OCI-LY3 (cell line): ENCODE data around the gene CD300LB.

Experiments used
- H2AFZ ChIP-seq: fragments of 200-600, 300-600 bp; shearing (Covaris generic); 2 replicates; pipeline ENCODE4 v1.6.0; 2014; ENCODE audit warnings: antibody characterized with exemption, low read depth, low read length
- H3K27ac ChIP-seq: fragments of 200-600, 300-600 bp; sonication (generic); 2 replicates; pipeline ENCODE4 v1.5.1; 2014; ENCODE audit warnings: mild to moderate bottlenecking, low read length, moderate library complexity, mixed read lengths
- H3K27me3 ChIP-seq: fragments of 200-600, 300-600 bp; sonication (generic); 2 replicates; pipeline ENCODE4 v1.6.1; 2014; ENCODE audit warnings: low read depth, low read length, mixed read lengths
- H3K36me3 ChIP-seq: fragments of 200-600, 300-600 bp; sonication (generic); replicated peaks from 2 replicates; pipeline ENCODE3; 2014; ENCODE audit warnings: low read depth, low read length, mixed read lengths
- H3K4me1 ChIP-seq: fragments of 300-600, 200-600 bp; sonication (generic); 2 replicates; pipeline ENCODE4 v1.6.1; 2014; ENCODE audit warnings: low read length, mixed read lengths
- H3K4me2 ChIP-seq: fragments of 200-600, 300-600 bp; sonication (generic); 2 replicates; pipeline ENCODE4 v1.6.1; 2014; ENCODE audit warnings: low read length, mixed read lengths
- H3K4me3 ChIP-seq: fragments of 300-600, 200-600 bp; sonication (generic); 2 replicates; pipeline ENCODE4 v1.5.1; 2014; ENCODE audit warnings: antibody characterized with exemption, mild to moderate bottlenecking, low read length, moderate library complexity
- H3K79me2 ChIP-seq: fragments of 300-600, 200-600 bp; shearing (Covaris generic); 2 replicates; pipeline ENCODE4 v1.6.1; 2014; ENCODE audit warnings: mild to moderate bottlenecking, low read length, mixed read lengths
- H3K9ac ChIP-seq: fragments of 300-600, 200-600 bp; shearing (Covaris generic); 2 replicates; pipeline ENCODE4 v1.6.0; 2014; ENCODE audit warnings: mild to moderate bottlenecking, low read length, moderate library complexity
- H3K9me3 ChIP-seq: fragments of 200-600, 300-600 bp; shearing (Covaris generic); 2 replicates; pipeline ENCODE4 v1.6.1; 2014; ENCODE audit warnings: low read length, mixed read lengths; ENCODE audit not compliant: insufficient read depth
- H4K20me1 ChIP-seq: fragments of 200-600, 300-600 bp; sonication (generic); 2 replicates; pipeline ENCODE4 v1.6.1; 2016; ENCODE audit warnings: low read length, mixed read lengths; ENCODE audit not compliant: insufficient read depth
- EZH2phosphoT487 ChIP-seq: fragments of 200-600 bp; shearing (Covaris generic); IDR thresholded peaks from 2 replicates; pipeline ENCODE4 v1.6.1; 2018; ENCODE audit warnings: antibody characterized with exemption, mixed run types, low read depth
- TF ChIP-seq, protein P1 (sequence below): fragments of 200-600, 300-600 bp; sonication (generic); IDR thresholded peaks from 2 replicates; pipeline ENCODE4 v1.5.1; 2014; ENCODE audit warnings: antibody characterized with exemption, low read length, low read depth

Gene CD300LB

DNA sequence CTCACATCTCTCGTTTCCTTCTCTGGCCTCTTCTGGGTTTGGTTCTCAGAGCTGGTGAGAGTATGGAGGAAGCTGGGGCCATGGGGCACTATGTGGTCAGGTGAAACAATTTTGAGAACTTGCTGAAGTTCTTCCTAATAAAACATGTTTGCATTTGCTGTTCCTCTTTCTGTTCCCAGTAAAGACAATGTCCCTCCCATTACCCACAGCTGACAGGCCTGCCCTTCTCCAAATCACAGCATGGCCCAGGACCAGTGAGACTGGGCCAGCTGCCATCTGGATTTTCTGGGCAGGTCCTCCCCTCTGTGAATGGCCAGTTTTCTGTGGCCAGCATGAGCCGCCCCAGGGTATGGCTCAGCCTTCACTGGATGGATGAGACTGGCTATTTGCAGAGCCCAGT lies 36.1 kb upstream of the CD300LB start, which contains the start of gene CD300H:
Gene CD300H, minus strand, starts transcription at position 113 of the 400 bp plus-strand sequence.
- Histone ChIP-seq H4K20me1 (no peaks in the 10 kb centered on the region), H3K27me3 (peaks cover 7% of the 10 kb centered on the region), H3K36me3 (no peaks in the 10 kb centered on the region), H3K79me2 (no peaks in the 10 kb centered on the region), H3K4me2 (peak within 1 kb of the TSS; percentile 34), H3K4me3 (no peak within 1 kb of the TSS), H3K27ac (no peak within 1 kb of the TSS), H3K4me1 (peaks cover 13% of the 10 kb centered on the region), H2AFZ (no peak within 1 kb of the TSS), H3K9ac (no peak within 1 kb of the TSS), H3K9me3 (no peaks in the 10 kb centered on the region)
- TF ChIP-seq, protein P1, sequence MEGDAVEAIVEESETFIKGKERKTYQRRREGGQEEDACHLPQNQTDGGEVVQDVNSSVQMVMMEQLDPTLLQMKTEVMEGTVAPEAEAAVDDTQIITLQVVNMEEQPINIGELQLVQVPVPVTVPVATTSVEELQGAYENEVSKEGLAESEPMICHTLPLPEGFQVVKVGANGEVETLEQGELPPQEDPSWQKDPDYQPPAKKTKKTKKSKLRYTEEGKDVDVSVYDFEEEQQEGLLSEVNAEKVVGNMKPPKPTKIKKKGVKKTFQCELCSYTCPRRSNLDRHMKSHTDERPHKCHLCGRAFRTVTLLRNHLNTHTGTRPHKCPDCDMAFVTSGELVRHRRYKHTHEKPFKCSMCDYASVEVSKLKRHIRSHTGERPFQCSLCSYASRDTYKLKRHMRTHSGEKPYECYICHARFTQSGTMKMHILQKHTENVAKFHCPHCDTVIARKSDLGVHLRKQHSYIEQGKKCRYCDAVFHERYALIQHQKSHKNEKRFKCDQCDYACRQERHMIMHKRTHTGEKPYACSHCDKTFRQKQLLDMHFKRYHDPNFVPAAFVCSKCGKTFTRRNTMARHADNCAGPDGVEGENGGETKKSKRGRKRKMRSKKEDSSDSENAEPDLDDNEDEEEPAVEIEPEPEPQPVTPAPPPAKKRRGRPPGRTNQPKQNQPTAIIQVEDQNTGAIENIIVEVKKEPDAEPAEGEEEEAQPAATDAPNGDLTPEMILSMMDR, result no peak
- TF ChIP-seq EZH2phosphoT487, result no peak

DNA sequence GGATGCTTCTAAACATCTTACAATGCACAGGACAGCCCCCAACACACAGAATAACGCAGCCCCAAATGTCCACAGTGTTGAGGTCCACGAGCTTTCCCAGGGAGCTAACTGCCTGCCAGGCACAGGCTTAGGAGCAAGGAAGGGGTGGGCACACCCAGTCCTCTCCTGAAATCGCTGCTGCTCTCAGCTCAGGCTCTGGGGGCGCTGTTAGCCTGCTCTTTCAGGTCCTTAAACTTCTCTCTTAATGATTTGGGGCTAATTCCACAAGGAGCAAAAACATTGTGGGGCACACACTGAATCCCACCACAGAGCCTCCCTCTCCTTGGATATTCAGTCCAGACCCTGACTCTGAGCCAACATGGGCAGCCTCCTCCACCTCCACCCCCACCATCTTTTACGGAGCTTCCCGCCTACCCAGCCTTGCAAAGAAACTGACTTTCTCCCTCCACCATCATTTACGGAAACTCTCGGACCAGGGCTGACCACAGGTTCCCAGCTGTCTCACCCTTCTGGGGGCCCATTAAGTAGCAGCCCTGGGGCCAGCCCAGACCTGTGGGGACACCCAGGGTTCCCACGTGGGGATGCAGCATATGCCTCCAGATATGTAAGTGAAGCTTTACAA lies 35.0 kb upstream of the CD300LB start:
- H2AFZ ChIP-seq, result no peak overlapping the region
- H3K27ac ChIP-seq, result no peak overlapping the region
- H3K4me3 ChIP-seq, result no peak overlapping the region
- peak overlapping the region; percentile 34 for H3K4me2 ChIP-seq
- TF ChIP-seq, protein P1, result peak; percentile 79
- TF ChIP-seq EZH2phosphoT487, result no peak
- H3K36me3 ChIP-seq, result no peaks in the 10 kb centered on the region
- H4K20me1 ChIP-seq, result no peaks in the 10 kb centered on the region
- H3K9ac ChIP-seq, result no peak overlapping the region
- no peaks in the 10 kb centered on the region for H3K9me3 ChIP-seq
- no peaks in the 10 kb centered on the region for H3K79me2 ChIP-seq
- H3K4me1 ChIP-seq, result peaks cover 23% of the 10 kb centered on the region
- peaks cover 6% of the 10 kb centered on the region for H3K27me3 ChIP-seq

DNA sequence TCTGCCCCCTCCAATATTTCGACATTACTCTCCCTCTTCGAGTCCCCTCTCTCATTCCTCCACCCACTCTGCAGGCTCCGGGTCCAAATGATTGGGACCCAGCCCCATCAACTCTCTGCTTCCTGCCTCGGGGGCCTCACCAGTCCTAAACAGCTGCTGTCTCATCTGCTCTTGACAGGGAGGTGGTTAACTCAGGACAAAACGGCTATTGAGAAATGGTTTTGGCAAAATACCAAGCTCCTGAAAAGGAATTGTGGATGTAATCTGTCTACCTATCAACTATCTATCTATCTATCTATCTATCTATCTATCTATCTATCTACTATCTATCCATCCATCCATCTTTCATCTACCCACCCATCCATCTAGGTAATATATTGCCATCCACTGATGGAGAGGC lies 33.9 kb upstream of the CD300LB start:
- H3K27me3 ChIP-seq, result peaks cover 6% of the 10 kb centered on the region
- no peaks in the 10 kb centered on the region for H4K20me1 ChIP-seq
- no peak overlapping the region for H2AFZ ChIP-seq
- H3K36me3 ChIP-seq, result no peaks in the 10 kb centered on the region
- TF ChIP-seq, protein P1, result no peak
- no peak for TF ChIP-seq EZH2phosphoT487
- H3K9ac ChIP-seq, result no peak overlapping the region
- H3K79me2 ChIP-seq, result no peaks in the 10 kb centered on the region
- H3K27ac ChIP-seq, result no peak overlapping the region
- H3K4me3 ChIP-seq, result no peak overlapping the region
- H3K4me1 ChIP-seq, result peaks cover 34% of the 10 kb centered on the region
- no peaks in the 10 kb centered on the region for H3K9me3 ChIP-seq
- H3K4me2 ChIP-seq, result no peak overlapping the region

DNA sequence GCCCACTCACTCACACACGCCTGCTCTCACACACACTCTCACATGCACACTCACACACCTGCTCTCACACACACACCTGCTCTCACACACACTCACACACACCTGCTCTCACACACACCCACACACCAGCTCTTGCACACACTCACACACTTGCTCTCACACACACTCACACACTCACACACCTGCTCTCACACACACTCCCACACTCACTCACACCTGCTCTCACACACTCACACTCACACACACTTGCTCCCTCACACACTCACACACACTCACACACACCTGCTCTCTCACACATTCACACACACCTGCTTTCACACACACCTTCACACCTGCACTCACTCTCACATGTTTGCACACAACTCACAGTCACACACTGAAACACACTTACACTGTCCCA lies 32.1 kb upstream of the CD300LB start:
- no peaks in the 10 kb centered on the region for H3K9me3 ChIP-seq
- H3K36me3 ChIP-seq, result no peaks in the 10 kb centered on the region
- H3K27ac ChIP-seq, result no peak overlapping the region
- H4K20me1 ChIP-seq, result no peaks in the 10 kb centered on the region
- no peak overlapping the region for H3K4me3 ChIP-seq
- H3K9ac ChIP-seq, result no peak overlapping the region
- peaks cover 52% of the 10 kb centered on the region for H3K4me1 ChIP-seq
- peaks cover 6% of the 10 kb centered on the region for H3K27me3 ChIP-seq
- no peaks in the 10 kb centered on the region for H3K79me2 ChIP-seq
- TF ChIP-seq, protein P1, result no peak
- no peak for TF ChIP-seq EZH2phosphoT487
- H3K4me2 ChIP-seq, result no peak overlapping the region
- no peak overlapping the region for H2AFZ ChIP-seq
